Loucy (cell line): ENCODE measurements around the gene CLDN25.

Experiments used
- H2AFZ ChIP-seq: fragments of 200-600 bp; sonication (generic); 2 replicates; pipeline ENCODE4 v1.6.0; 2016; ENCODE audit warnings: antibody characterized with exemption, mild to moderate bottlenecking, low read length, moderate library complexity
- H3F3A ChIP-seq: fragments of 200-600 bp; 2 replicates; pipeline ENCODE4 v1.6.0; 2016; ENCODE audit warnings: antibody characterized with exemption, low read depth, mild to moderate bottlenecking
- H3K27me3 ChIP-seq: fragments of 200-600 bp; sonication (generic); 2 replicates; pipeline ENCODE4 v1.6.1; 2014; ENCODE audit warnings: low read length, mild to moderate bottlenecking; ENCODE audit not compliant: insufficient read depth, poor library complexity, severe bottlenecking
- H3K36me3 ChIP-seq: fragments of 200-600 bp; sonication (generic); 2 replicates; pipeline ENCODE4 v1.6.1; 2016; ENCODE audit warnings: low read length; ENCODE audit not compliant: insufficient read depth
- H3K4me1 ChIP-seq: fragments of 200-600 bp; sonication (generic); 2 replicates; pipeline ENCODE4 v1.5.1; 2014; ENCODE audit warnings: low read length, mild to moderate bottlenecking; ENCODE audit not compliant: insufficient read depth, poor library complexity, severe bottlenecking
- H3K4me2 ChIP-seq: fragments of 200-600 bp; sonication (generic); 2 replicates; pipeline ENCODE4 v1.6.0; 2014; ENCODE audit warnings: antibody characterized with exemption, low read length, low read depth, mild to moderate bottlenecking; ENCODE audit not compliant: poor library complexity, severe bottlenecking
- H3K4me3 ChIP-seq: fragments of 200-600 bp; sonication (generic); 2 replicates; pipeline ENCODE4 v1.5.1; 2014; ENCODE audit warnings: low read length, mild to moderate bottlenecking, mixed read lengths; ENCODE audit not compliant: poor library complexity, severe bottlenecking
- H3K79me2 ChIP-seq: fragments of 200-600 bp; sonication (generic); 2 replicates; pipeline ENCODE4 v1.6.1; 2014; ENCODE audit warnings: low read length; ENCODE audit not compliant: insufficient read depth
- H3K9ac ChIP-seq: fragments of 200-600 bp; sonication (generic); 2 replicates; pipeline ENCODE4 v1.6.0; 2014; ENCODE audit warnings: mild to moderate bottlenecking, low read depth, low read length, moderate library complexity; ENCODE audit not compliant: poor library complexity, severe bottlenecking
- H3K9me2 ChIP-seq: fragments of 200-600 bp; sonication (generic); replicated peaks from 2 replicates; pipeline ENCODE4 v1.6.1; 2016; ENCODE audit warnings: low read depth, low read length, mixed read lengths
- H3K9me3 ChIP-seq: fragments of 200-600 bp; sonication (generic); 2 replicates; pipeline ENCODE4 v1.6.1; 2014; ENCODE audit warnings: mild to moderate bottlenecking, antibody characterized with exemption, low read length, low read depth; ENCODE audit not compliant: insufficient read depth
- H4K20me1 ChIP-seq: fragments of 200-600 bp; sonication (generic); 2 replicates; pipeline ENCODE4 v1.6.0; 2014; ENCODE audit warnings: antibody characterized with exemption, low read length, mild to moderate bottlenecking; ENCODE audit not compliant: insufficient read depth, poor library complexity, severe bottlenecking
- CTCF ChIP-seq: fragments of 200-600 bp; sonication (generic); conservative IDR thresholded peaks from 2 replicates; pipeline ENCODE4 v1.5.1; 2014; ENCODE audit warnings: mild to moderate bottlenecking, antibody characterized with exemption, low read length
- EZH2phosphoT487 ChIP-seq: fragments of 200-600 bp; IDR thresholded peaks from 2 replicates; pipeline ENCODE4 v1.6.1; 2018; ENCODE audit warnings: antibody characterized with exemption, mild to moderate bottlenecking, moderate library complexity, borderline replicate concordance

The CLDN25 gene

GRCh38 chr11:113773416-113774173 lies 6.0 kb upstream of the CLDN25 start, which contains the start of gene ZW10:
ZW10 (minus strand) TSS chr11:113773692; CDS start chr11:113773666, 26 bp downstream.
- no peaks in the 10 kb centered on the region for H3F3A ChIP-seq
- peak within 1 kb of the TSS; percentile 98 for H3K4me3 ChIP-seq
- no peaks in the 10 kb centered on the region for H4K20me1 ChIP-seq
- H2AFZ ChIP-seq = peak within 1 kb of the TSS; percentile 100
- no peaks in the 10 kb centered on the region for H3K36me3 ChIP-seq
- no peak for TF ChIP-seq EZH2phosphoT487
- TF ChIP-seq CTCF = peak; percentile 88
- H3K4me2 ChIP-seq = peak within 1 kb of the TSS; percentile 77
- no peaks in the 10 kb centered on the region for H3K9me2 ChIP-seq
- peaks cover 15% of the 10 kb centered on the region for H3K4me1 ChIP-seq
- no peaks in the 10 kb centered on the region for H3K9me3 ChIP-seq
- H3K27me3 ChIP-seq = no peaks in the 10 kb centered on the region
- peaks cover 34% of the 10 kb centered on the region for H3K79me2 ChIP-seq
- H3K9ac ChIP-seq = peak within 1 kb of the TSS; percentile 95

GRCh38 chr11:113774174-113774503 lies 5.5 kb upstream of the CLDN25 start:
- no peaks in the 10 kb centered on the region for H3K36me3 ChIP-seq
- TF ChIP-seq EZH2phosphoT487 = no peak

GRCh38 chr11:113778111-113778910 lies 1.3 kb upstream of the CLDN25 start:
- H3K27me3 ChIP-seq = no peaks in the 10 kb centered on the region
- peaks cover 2% of the 10 kb centered on the region for H3K79me2 ChIP-seq
- TF ChIP-seq EZH2phosphoT487 (no peak), CTCF (no peak)
- no peaks in the 10 kb centered on the region for H3K9me3 ChIP-seq
- no peaks in the 10 kb centered on the region for H4K20me1 ChIP-seq
- H3F3A ChIP-seq = no peaks in the 10 kb centered on the region
- H2AFZ ChIP-seq = no peak overlapping the region
- H3K4me3 ChIP-seq = no peak overlapping the region
- H3K36me3 ChIP-seq = no peaks in the 10 kb centered on the region
- no peak overlapping the region for H3K9ac ChIP-seq
- H3K4me1 ChIP-seq = no peaks in the 10 kb centered on the region
- no peak overlapping the region for H3K4me2 ChIP-seq
- H3K9me2 ChIP-seq = no peaks in the 10 kb centered on the region

More at GRCh38 chr11:113774174-113774503, 5.5 kb upstream of the CLDN25 start:
- Histone ChIP-seq H3K9me2 (no peaks in the 10 kb centered on the region), H3K4me1 (peaks cover 10% of the 10 kb centered on the region), H3K4me2 (peak overlapping the region; percentile 57), H3K9ac (peak overlapping the region; percentile 95), H3F3A (no peaks in the 10 kb centered on the region), H2AFZ (peak overlapping the region; percentile 100), H3K4me3 (peak overlapping the region; percentile 98), H3K79me2 (peaks cover 34% of the 10 kb centered on the region), H3K9me3 (no peaks in the 10 kb centered on the region), H4K20me1 (no peaks in the 10 kb centered on the region), H3K27me3 (no peaks in the 10 kb centered on the region)
